Measurements from ENCODE around the gene CD70.

GRCh38 chr19:6590827-6591319, at the start of gene CD70:
- TF ChIP-seq POLR2A (IDR thresholded peaks at IDR 0.05) (no peak), EP300 (IDR thresholded peaks at IDR 0.05) (no peak), CTCF (IDR thresholded peaks at IDR 0.05) (no peak), POLR2AphosphoS5 (IDR thresholded peaks at IDR 0.05) (no peak)

Data from stomach (tissue), 4 donors.